T-helper 17 cell (primary cell): ENCODE data around the gene LRCOL1. TPM values are rescaled to one million over a fixed set of nuclear protein-coding genes. Genes with fewer than 3 reads are reported as not detected.

Experiments used
- ATAC-seq: fragments of 150-1000 bp; cut with Tn5 transposase; 2 replicates; pipeline ENCODE4 v1.10.0; 2021; ENCODE audit warnings: mild to moderate bottlenecking, moderate library complexity
- DNase-seq, 3 donors: peaks; one replicate each; pipeline versions ENCODE4 v3.0.0 to v3.0.0-alpha.2; 2020 to 2021
- H3K9me3 ChIP-seq: one replicate; pipeline ENCODE4 v1.7.0; 2013; ENCODE audit warnings: low read length, mild to moderate bottlenecking; ENCODE audit not compliant: control insufficient read depth, poor library complexity, severe bottlenecking
- H3K27ac Mint-ChIP-seq: one replicate; pipeline ENCODE4 v1.8.0; 2022; ENCODE audit warnings: mild to moderate bottlenecking, moderate library complexity, mixed read lengths
- H3K27me3 Mint-ChIP-seq: one replicate; pipeline ENCODE4 v1.8.0; 2022; ENCODE audit warnings: mixed read lengths
- H3K36me3 Mint-ChIP-seq: one replicate; pipeline ENCODE4 v1.8.0; 2022; ENCODE audit warnings: low read depth, mixed read lengths
- H3K4me1 Mint-ChIP-seq: one replicate; pipeline ENCODE4 v1.8.0; 2022; ENCODE audit warnings: mild to moderate bottlenecking, mixed read lengths
- H3K4me3 Mint-ChIP-seq: one replicate; pipeline ENCODE4 v1.8.0; 2022; ENCODE audit warnings: mild to moderate bottlenecking, moderate library complexity, mixed read lengths
- total RNA-seq, 4 donors: library from RNA in 2 of 4; stranded (reverse) in 2 of 4; gene quantifications; one replicate each; pipeline ENCODE4 v1.2.3 and lab custom pipeline; 2022 to 2026

The LRCOL1 gene
- total RNA-seq, 2 donors from 2014 or later: not detected

- no peak overlapping the region for H3K4me3 Mint-ChIP-seq
- H3K4me1 Mint-ChIP-seq: peaks cover 5% of the 10 kb centered on the region
- H3K27ac Mint-ChIP-seq: no peak overlapping the region
- no peak for ATAC-seq
- no peaks in the 10 kb centered on the region for H3K27me3 Mint-ChIP-seq
- DNase-seq: no peak
- no peaks in the 10 kb centered on the region for H3K9me3 ChIP-seq
- peaks cover 4% of the 10 kb centered on the region for H3K36me3 Mint-ChIP-seq
Measured at GRCh38 chr12:132583736-132584135, 26.6 kb downstream of the LRCOL1 start.

GRCh38 chr12:132583411-132583710 is 27.0 kb downstream of the LRCOL1 start:
- no peaks in the 10 kb centered on the region for H3K27me3 Mint-ChIP-seq
- H3K9me3 ChIP-seq: no peaks in the 10 kb centered on the region
- peaks cover 4% of the 10 kb centered on the region for H3K36me3 Mint-ChIP-seq
- peaks cover 5% of the 10 kb centered on the region for H3K4me1 Mint-ChIP-seq
- no peak overlapping the region for H3K4me3 Mint-ChIP-seq
- H3K27ac Mint-ChIP-seq: no peak overlapping the region
- DNase-seq: no peak
- no peak for ATAC-seq

GRCh38 chr12:132582582-132583410 is 27.6 kb downstream of the LRCOL1 start:
- no peaks in the 10 kb centered on the region for H3K27me3 Mint-ChIP-seq
- H3K4me1 Mint-ChIP-seq: peaks cover 5% of the 10 kb centered on the region
- no peak overlapping the region for H3K27ac Mint-ChIP-seq
- H3K36me3 Mint-ChIP-seq: peaks cover 4% of the 10 kb centered on the region
- H3K9me3 ChIP-seq: no peaks in the 10 kb centered on the region
- H3K4me3 Mint-ChIP-seq: no peak overlapping the region
- no peak for ATAC-seq
- no peak for DNase-seq

- H3K4me3 Mint-ChIP-seq: no peak overlapping the region
- no peak for DNase-seq
- H3K36me3 Mint-ChIP-seq: peaks cover 4% of the 10 kb centered on the region
- no peak overlapping the region for H3K27ac Mint-ChIP-seq
- no peaks in the 10 kb centered on the region for H3K27me3 Mint-ChIP-seq
- no peak for ATAC-seq
- peaks cover 5% of the 10 kb centered on the region for H3K4me1 Mint-ChIP-seq
- no peaks in the 10 kb centered on the region for H3K9me3 ChIP-seq
Measured at GRCh38 chr12:132582058-132582420, 28.3 kb downstream of the LRCOL1 start.

GRCh38 chr12:132581348-132582057 is 28.9 kb downstream of the LRCOL1 start:
- peaks cover 4% of the 10 kb centered on the region for H3K36me3 Mint-ChIP-seq

GRCh38 chr12:132580701-132581292 is 29.6 kb downstream of the LRCOL1 start:
- ATAC-seq: no peak
- no peak overlapping the region for H3K4me3 Mint-ChIP-seq
- H3K4me1 Mint-ChIP-seq: peaks cover 5% of the 10 kb centered on the region

More at GRCh38 chr12:132581348-132582057, 28.9 kb downstream of the LRCOL1 start:
- H3K4me3 Mint-ChIP-seq: no peak overlapping the region
- H3K9me3 ChIP-seq: no peaks in the 10 kb centered on the region
- H3K27me3 Mint-ChIP-seq: no peaks in the 10 kb centered on the region
- ATAC-seq (no peak), DNase-seq (no peak)
- peaks cover 5% of the 10 kb centered on the region for H3K4me1 Mint-ChIP-seq
- no peak overlapping the region for H3K27ac Mint-ChIP-seq

GRCh38 chr12:132579744-132580143 is 30.6 kb downstream of the LRCOL1 start:
- peaks cover 4% of the 10 kb centered on the region for H3K36me3 Mint-ChIP-seq

More at GRCh38 chr12:132580701-132581292, 29.6 kb downstream of the LRCOL1 start:
- H3K27me3 Mint-ChIP-seq: no peaks in the 10 kb centered on the region
- peaks cover 4% of the 10 kb centered on the region for H3K36me3 Mint-ChIP-seq
- DNase-seq: no peak
- H3K9me3 ChIP-seq: no peaks in the 10 kb centered on the region
- H3K27ac Mint-ChIP-seq: no peak overlapping the region

GRCh38 chr12:132578826-132579225 is 31.6 kb downstream of the LRCOL1 start:
- Mint-ChIP-seq H3K4me3 (no peak overlapping the region), H3K27me3 (no peaks in the 10 kb centered on the region), H3K27ac (no peak overlapping the region), H3K36me3 (peaks cover 2% of the 10 kb centered on the region), H3K4me1 (peaks cover 4% of the 10 kb centered on the region)
- H3K9me3 ChIP-seq: no peaks in the 10 kb centered on the region
- ATAC-seq: no peak
- no peak for DNase-seq

More at GRCh38 chr12:132579744-132580143, 30.6 kb downstream of the LRCOL1 start:
- H3K4me3 Mint-ChIP-seq: no peak overlapping the region
- no peaks in the 10 kb centered on the region for H3K27me3 Mint-ChIP-seq
- no peak overlapping the region for H3K27ac Mint-ChIP-seq
- DNase-seq (no peak), ATAC-seq (no peak)
- no peaks in the 10 kb centered on the region for H3K9me3 ChIP-seq
- H3K4me1 Mint-ChIP-seq: peaks cover 5% of the 10 kb centered on the region

GRCh38 chr12:132578118-132578517 is 32.3 kb downstream of the LRCOL1 start:
- H3K36me3 Mint-ChIP-seq: no peaks in the 10 kb centered on the region
- peaks cover 3% of the 10 kb centered on the region for H3K4me1 Mint-ChIP-seq
- H3K27ac Mint-ChIP-seq: no peak overlapping the region
- ATAC-seq: no peak
- H3K9me3 ChIP-seq: no peaks in the 10 kb centered on the region
- no peak overlapping the region for H3K4me3 Mint-ChIP-seq
- no peak for DNase-seq
- no peaks in the 10 kb centered on the region for H3K27me3 Mint-ChIP-seq

GRCh38 chr12:132577191-132577920 is 33.0 kb downstream of the LRCOL1 start:
- H3K9me3 ChIP-seq: no peaks in the 10 kb centered on the region
- no peak for ATAC-seq
- no peak for DNase-seq
- Mint-ChIP-seq H3K4me3 (no peak overlapping the region), H3K36me3 (no peaks in the 10 kb centered on the region), H3K27ac (no peak overlapping the region), H3K27me3 (no peaks in the 10 kb centered on the region), H3K4me1 (peaks cover 3% of the 10 kb centered on the region)

GRCh38 chr12:132576701-132577100 is 33.7 kb downstream of the LRCOL1 start:
- Mint-ChIP-seq H3K4me1 (peaks cover 3% of the 10 kb centered on the region), H3K27me3 (no peaks in the 10 kb centered on the region), H3K4me3 (no peak overlapping the region), H3K27ac (no peak overlapping the region), H3K36me3 (no peaks in the 10 kb centered on the region)
- DNase-seq: no peak
- no peaks in the 10 kb centered on the region for H3K9me3 ChIP-seq
- ATAC-seq: no peak

- no peak for DNase-seq
Measured at GRCh38 chr12:132575661-132576060, 34.7 kb downstream of the LRCOL1 start.

More at GRCh38 chr12:132575661-132576060, 34.7 kb downstream of the LRCOL1 start:
- no peak for ATAC-seq
- no peak overlapping the region for H3K4me3 Mint-ChIP-seq
- no peak overlapping the region for H3K27ac Mint-ChIP-seq
- no peaks in the 10 kb centered on the region for H3K27me3 Mint-ChIP-seq
- H3K9me3 ChIP-seq: no peaks in the 10 kb centered on the region
- H3K36me3 Mint-ChIP-seq: no peaks in the 10 kb centered on the region
- H3K4me1 Mint-ChIP-seq: peaks cover 3% of the 10 kb centered on the region
